SKM-1 treated with dmso at 0.1 percent for 144 hours (cell line): ENCODE data around the gene SRSF12.

Experiments used
- DNase-seq: peaks from one replicate; lab custom pipeline; 2025; ENCODE audit not compliant: unreplicated experiment; lab: John Stamatoyannopoulos, UW

The SRSF12 gene

DNA sequence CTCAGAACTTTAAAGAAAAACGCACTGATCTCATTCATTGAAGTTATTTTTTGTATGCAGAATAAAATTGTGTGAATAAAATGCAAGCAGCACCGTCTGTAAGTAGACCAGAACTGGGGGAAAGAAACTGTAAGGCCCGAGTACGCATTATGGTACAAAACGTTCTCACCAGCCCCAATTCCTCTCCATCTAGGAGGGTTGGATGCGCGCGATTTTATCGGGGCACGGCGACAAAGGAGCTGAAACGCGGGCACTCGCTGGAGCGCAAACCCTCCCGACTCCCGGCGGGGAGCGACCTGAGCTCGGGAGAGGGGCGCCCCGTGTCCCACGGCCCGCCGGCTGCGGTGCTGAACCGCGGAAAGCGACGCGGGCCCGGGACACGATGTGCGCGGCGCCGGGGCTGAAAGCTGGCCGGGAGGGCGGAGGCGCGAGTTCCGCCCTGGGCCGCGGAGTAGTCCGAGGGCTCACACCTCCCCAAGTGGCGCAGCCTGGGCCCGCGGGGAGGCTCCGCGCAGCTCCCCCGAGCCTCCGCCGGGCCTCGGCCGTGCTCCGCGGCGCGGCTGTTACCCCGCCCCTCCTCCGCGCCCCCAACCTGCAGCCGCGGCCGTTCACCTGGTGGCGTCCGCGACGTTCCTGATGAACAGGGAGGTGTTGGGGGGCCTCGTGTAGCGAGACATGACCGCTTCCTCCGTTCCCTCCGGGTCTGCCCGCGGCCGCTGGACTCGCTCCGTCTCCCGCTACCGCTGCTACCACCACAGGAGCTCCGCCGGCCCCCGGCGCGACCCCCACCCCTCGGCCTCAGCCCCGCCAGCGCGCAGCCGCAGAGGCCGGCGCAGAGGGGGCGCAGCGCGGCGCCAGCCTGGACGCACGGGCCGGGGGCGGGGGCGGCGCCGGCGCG, at the start of gene SRSF12:
TSS of gene SRSF12 (minus strand) at position 861 of the 898 bp plus-strand sequence. CDS start at position 677, 184 bp downstream.
- no peak for DNase-seq

- no peak for DNase-seq
These were observed 44.1 kb upstream of the SRSF12 start for GRCh38 chr6:89162047-89162371.

DNA sequence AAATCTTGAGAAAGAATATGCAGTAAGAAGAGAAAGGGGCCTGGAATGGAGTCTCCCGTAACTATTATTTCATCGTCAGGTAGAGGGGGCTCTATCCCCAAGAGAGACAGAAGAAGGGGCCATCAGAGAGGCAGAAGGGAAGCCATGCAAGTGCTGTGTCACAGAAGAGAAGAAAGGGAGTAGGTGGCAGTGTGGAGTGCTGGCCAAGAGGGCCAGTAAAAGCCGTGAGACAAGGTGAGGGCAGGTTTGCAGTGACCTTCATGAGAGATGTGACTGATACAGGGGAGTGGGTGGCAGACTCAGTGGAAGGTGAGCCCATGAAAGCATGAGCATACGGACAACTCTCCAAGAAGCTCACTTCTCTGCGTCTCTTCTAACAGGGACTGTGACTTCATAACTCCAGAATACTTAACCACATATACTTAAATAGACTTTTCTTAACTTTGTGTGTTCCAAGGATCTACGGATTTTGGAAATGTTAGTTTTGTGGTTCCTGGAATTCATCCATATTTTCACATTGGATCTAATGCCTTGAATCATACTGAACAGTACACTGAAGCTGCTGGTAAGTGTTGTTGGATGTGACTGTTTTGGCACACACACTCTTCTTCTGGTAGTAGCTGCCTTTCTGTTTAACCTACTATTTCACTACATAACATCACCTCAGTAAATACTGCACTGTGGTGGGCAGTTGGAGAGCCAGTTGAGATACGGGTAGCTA, 43.6 kb upstream of the SRSF12 start:
- no peak for DNase-seq

- DNase-seq: no peak
These were observed 42.6 kb upstream of the SRSF12 start for GRCh38 chr6:89160331-89161092.

DNA sequence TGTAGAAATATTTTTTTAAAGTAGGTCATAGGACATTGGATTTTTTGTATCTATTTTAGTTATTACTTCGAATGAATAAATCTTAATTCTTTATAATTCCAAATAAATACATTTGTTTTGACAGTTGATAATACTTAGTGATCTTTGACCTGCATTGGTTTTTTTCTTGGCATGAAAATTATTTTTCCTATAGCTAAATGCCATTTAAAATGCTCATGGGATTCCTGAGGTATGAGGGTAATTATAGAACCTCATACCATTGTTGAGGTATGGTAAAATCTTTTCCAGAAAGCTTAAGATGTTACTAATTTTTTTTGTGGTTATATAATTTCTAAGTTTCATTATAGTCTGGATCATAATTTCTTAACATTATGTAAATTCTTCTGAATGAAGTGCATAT, 36.3 kb upstream of the SRSF12 start:
- DNase-seq: no peak

GRCh38 chr6:89148016-89148750, 30.3 kb upstream of the SRSF12 start:
- DNase-seq: no peak

GRCh38 chr6:89146718-89147700, 29.1 kb upstream of the SRSF12 start:
- DNase-seq: peak; percentile 17

- peak; percentile 73 for DNase-seq
These were observed 28.3 kb upstream of the SRSF12 start, which contains the start of gene PM20D2 for GRCh38 chr6:89145956-89146717. TSS of gene PM20D2 (plus strand) at chr6:89146055. CDS start at chr6:89146145, 90 bp downstream.

DNA sequence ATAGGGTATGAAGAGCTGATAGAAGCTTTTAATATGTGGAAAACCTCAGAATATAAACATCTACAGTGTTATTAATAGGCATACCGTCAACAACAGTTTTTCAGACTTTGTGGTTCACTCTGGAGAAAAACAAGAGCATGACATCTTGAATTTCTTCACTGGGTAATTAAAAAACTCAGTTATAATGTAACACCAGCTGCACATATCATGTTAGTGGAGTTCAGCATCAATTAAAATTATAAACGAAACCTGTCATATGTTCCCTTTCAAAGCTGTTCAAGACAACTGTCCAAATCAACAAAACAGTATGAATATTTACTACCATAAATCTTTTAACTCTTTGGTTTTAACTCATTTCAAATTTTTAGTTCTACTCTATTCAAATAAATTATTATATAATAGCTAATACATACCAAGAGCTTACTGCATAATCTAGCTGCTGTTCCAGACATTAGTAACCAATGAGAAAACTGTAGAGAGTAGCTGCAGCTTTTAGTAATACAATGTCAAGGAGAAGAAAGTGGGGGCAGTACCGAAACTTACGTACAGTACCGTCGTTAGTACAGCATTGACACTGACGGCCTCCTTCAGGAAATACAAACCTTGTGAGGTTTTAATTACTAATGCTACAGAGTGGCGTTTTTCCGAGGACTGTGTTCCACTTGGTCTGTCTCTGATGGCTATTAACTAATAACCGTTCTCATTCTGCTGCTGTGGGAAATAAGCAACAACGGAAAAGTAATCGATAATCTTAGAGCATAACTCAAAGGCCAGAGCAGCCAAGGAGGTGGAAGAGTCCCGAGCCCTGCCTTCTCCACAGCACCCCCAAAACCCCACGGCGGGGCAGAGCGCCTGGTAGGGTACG, 27.5 kb upstream of the SRSF12 start:
- peak; percentile 23 for DNase-seq

DNA sequence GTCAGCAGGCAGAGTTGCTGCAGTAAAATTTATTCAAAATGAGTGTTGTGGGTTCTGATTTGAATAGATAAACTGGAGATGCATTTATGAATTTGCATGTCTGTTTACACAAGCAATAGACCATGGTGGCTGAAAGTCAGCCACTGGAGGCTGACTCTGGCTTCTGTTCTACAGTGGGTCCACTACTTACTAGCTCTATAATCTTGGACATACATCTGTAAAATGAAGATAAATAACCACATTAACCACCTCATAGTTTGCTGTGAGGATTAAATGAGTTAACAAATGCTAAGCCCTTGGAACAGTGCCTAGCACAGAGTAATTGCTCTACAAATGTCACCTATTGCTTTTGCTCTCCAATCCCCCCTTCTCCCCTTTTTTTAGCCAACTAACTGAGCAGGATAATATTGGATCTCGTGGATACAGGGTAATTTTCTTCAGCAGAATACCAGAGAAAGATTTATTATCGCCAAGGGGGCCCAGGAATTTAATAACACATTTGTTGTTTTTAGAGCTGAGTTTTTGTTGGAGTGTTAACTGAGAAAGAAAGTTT, 26.6 kb upstream of the SRSF12 start:
- no peak for DNase-seq

- DNase-seq: no peak
These were observed 22.7 kb upstream of the SRSF12 start for GRCh38 chr6:89140347-89141156.

DNA sequence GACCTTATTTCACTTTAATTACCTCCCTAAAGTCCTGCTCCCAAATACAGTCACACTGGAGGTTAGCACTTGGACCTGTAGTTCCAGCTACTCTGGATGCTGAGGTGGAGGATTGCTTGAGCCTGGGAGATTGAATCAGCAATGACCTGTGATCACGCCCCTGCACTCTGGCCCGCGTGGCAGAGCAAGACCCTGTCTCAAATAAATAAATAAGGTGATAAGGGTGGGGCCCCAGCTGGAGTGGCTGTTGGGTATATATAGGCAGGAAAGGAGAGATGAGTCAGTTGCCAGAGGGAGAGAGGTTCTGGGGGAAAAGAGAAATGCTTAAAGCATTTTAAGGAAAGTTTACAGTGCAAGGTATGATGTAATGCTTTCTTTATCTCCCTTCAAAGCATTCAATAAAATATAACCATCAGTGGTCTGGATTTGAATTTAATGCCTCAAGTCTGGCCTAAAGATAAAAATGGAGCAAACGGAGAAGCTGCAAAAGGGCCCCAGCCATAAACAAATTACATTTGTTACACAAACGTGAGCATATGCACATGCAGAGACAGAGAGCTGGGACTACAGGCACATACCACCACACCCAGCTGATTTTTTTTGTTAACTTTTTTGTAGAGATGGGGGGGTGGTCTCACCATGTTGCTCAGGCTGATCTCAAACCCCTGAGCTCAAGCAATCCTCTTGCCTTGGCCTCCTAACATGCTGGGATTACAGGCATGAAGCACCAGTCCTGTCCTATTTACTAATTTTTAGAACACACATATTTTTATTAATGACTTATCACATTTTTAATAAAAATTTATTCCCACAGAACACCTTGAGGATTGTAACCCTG, 21.9 kb upstream of the SRSF12 start:
- no peak for DNase-seq

- no peak for DNase-seq
These were observed 20.3 kb upstream of the SRSF12 start for GRCh38 chr6:89138173-89138572.

- DNase-seq: no peak
These were observed 16.9 kb upstream of the SRSF12 start for GRCh38 chr6:89134723-89135122.

- no peak for DNase-seq
These were observed 16.1 kb upstream of the SRSF12 start for GRCh38 chr6:89133981-89134380.

DNA sequence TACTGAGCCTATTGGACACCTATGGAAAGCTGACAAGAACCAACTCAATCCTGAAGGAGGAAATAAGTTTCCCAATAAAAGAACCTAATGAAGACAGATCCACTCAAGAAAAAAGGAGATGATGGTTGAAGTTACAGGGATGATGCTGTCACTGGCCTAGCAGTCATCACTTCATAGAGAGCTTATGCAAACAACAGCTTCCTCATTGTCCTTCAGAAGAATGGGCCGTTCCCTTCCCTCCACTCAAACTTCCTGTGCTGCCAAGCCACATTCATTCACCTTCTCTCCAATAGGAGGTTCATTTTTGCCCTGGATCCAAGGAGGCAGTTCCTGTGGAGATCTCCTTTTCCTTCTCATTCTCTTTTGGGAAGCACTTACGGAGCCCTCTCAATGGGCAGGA, 14.2 kb upstream of the SRSF12 start:
- DNase-seq: peak; percentile 69
